ENCODE results near the gene DUSP3.

- no peak for TF ChIP-seq CTCF (IDR thresholded peaks at IDR 0.05)
- TF ChIP-seq POLR2AphosphoS5 (IDR thresholded peaks at IDR 0.05), result no peak
Measured at GRCh38 chr17:43719578-43719977, 59.2 kb downstream of the DUSP3 start.
